22Rv1 (cell line): ENCODE measurements around the gene STRA6.

Source experiments
- H3K27ac ChIP-seq: fragments of 450-650 bp; 2 replicates; pipeline ENCODE4 v1.5.1; 2017
- ZFX ChIP-seq: fragments of 450-650 bp; IDR thresholded peaks from 2 replicates; pipeline ENCODE4 v1.6.1; 2017; ENCODE audit warnings: antibody characterized with exemption, borderline replicate concordance
- TF ChIP-seq, protein P1 (sequence below): fragments of 450-650 bp; IDR thresholded peaks from 2 replicates; pipeline ENCODE4 v1.5.1; 2017; ENCODE audit warnings: mild to moderate bottlenecking

The STRA6 gene

DNA sequence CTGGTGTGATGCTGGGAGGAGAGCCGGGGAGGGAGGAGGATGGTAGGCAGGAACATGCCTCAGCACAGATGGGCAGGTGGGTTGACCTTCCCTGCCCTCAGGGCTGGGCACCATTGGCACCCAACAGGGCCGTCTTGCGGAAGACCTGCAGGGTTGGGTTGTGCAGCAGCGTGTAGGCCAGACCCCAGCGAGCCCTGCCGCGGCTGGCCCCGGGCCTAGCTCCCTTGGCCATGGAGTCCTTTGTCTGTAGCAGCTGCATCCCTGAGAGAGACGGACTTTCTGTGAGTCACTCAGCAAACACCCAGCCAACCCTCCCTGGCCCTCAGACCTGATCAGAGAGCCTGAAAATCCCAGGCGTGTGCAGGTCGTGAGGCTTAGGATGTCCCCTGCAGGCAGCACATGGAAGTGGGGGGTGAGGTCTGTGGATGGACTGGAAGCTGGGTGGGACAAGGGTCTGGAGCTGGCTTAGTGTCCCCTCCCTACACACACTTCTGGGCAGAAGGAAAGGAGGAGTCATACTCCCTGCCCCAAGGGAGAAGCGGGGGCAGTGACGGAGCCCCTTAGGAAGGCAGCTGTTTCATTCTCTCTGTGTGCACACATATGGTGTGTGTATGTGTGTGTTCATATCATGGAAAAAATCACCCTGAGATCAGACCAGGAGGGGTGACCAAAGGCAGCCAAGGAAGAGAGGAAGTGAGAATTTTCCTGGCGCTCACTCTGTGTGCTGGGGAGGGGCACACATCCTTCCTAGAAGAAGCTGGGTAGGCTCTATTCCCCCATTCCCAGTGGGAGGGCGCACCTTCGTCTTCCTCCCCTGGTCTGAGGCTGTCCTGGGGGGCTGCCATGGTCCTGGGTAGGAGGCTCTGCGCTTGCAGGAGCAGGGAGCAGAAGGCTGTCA, 22.4 kb downstream of the STRA6 start:
- TF ChIP-seq, protein P1, sequence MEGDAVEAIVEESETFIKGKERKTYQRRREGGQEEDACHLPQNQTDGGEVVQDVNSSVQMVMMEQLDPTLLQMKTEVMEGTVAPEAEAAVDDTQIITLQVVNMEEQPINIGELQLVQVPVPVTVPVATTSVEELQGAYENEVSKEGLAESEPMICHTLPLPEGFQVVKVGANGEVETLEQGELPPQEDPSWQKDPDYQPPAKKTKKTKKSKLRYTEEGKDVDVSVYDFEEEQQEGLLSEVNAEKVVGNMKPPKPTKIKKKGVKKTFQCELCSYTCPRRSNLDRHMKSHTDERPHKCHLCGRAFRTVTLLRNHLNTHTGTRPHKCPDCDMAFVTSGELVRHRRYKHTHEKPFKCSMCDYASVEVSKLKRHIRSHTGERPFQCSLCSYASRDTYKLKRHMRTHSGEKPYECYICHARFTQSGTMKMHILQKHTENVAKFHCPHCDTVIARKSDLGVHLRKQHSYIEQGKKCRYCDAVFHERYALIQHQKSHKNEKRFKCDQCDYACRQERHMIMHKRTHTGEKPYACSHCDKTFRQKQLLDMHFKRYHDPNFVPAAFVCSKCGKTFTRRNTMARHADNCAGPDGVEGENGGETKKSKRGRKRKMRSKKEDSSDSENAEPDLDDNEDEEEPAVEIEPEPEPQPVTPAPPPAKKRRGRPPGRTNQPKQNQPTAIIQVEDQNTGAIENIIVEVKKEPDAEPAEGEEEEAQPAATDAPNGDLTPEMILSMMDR, result no peak
- TF ChIP-seq ZFX, result no peak
- no peak overlapping the region for H3K27ac ChIP-seq

DNA sequence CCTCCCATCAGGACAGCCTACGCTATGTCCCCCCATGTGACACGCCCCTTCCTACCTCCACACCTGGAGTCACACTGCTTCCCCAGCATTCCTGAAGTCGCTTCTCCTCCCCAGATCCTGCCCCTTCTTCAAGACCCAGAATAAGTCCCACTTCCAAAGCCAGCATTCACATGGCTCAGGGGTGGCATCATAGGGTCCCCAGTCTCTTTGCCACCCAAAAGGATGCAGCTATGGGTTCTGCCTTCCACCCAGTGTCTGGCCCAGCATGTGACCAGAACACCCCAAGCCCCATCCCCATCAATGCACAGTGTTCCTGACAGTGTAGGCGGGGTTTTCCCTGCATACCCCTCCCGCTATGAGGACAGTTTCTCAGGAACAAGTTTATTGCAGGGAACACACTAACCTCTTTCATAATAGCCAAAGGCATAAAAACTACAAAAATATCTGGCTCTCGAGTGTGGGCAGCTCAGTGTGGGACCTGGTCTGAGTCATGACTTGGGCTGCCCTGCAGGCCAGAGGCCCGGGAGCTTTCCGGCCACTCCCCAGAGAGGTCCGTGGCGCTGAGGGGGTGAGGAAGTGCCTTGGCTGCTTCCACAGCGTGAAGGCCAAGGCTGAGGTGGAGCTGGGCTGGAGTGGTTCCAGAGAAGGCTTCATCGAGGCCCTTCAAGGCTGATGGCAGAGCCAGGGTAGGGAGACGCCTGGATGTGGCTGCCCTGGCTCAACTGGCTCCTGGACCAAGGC, 23.3 kb downstream of the STRA6 start:
- TF ChIP-seq, protein P1, result no peak
- TF ChIP-seq ZFX, result no peak
- no peak overlapping the region for H3K27ac ChIP-seq

DNA sequence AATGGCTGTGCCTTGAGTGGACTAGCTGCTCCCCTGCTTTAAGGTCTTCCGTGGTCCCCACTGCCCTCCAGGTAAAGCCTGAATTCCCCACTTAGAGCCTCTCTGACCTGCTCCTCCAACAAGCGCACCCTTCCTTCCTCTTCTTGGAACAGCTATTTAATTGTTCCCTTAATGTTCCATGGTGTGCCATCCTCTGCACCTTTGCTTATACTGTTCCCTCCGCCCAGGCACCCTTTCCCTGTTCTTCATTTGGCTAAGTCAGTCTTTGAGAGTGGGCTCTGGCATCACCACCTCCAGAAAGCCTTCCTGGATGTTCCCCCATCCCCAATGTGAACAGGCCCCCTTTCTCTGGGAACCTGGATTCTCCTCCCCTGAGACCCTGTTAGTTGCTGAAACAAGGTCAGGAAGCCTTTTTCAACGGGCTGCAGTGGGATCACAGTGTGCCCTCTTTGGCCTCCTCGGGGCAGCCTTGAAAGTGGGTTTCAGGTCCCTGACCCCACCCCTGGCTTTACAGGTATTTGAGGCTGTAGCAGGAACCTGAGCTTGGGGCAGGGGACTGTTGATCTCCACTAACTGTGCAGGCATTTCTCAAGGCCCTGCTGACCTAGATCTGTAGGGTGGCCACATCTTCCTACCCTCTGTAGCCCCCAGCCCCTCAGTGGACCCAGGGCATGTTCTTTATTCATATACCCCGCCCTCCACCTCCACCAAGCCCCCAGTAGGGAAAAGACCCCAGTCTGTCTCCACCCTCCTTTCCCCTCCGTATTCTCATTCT, 24.1 kb downstream of the STRA6 start:
- TF ChIP-seq, protein P1, result no peak
- TF ChIP-seq ZFX, result no peak
- no peak overlapping the region for H3K27ac ChIP-seq

DNA sequence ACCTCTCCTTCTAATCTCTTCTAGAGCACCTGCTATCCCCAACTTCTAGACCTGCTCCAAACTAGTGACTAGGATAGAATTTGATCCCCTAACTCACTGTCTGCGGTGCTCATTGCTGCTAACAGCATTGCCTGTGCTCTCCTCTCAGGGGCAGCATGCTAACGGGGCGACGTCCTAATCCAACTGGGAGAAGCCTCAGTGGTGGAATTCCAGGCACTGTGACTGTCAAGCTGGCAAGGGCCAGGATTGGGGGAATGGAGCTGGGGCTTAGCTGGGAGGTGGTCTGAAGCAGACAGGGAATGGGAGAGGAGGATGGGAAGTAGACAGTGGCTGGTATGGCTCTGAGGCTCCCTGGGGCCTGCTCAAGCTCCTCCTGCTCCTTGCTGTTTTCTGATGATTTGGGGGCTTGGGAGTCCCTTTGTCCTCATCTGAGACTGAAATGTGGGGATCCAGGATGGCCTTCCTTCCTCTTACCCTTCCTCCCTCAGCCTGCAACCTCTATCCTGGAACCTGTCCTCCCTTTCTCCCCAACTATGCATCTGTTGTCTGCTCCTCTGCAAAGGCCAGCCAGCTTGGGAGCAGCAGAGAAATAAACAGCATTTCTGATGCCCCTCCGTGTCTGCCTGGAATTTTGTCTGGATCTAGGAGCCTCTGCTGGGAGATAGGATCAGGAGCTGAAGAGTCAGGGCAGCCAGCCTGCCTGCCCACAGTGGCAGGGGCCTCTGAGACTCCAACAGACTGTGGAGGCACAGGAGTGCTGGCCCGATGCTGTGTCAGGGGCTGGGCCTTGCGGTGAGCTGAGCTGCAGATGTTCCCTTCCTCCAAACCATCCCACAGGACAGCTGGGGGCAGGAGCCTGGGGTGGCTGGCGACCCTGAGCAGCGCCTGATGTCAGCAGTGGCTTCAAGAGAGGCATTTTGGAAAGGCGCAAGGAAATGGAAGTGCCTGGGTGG, 26.0 kb downstream of the STRA6 start:
- no peak overlapping the region for H3K27ac ChIP-seq
- no peak for TF ChIP-seq ZFX
- TF ChIP-seq, protein P1, result no peak

DNA sequence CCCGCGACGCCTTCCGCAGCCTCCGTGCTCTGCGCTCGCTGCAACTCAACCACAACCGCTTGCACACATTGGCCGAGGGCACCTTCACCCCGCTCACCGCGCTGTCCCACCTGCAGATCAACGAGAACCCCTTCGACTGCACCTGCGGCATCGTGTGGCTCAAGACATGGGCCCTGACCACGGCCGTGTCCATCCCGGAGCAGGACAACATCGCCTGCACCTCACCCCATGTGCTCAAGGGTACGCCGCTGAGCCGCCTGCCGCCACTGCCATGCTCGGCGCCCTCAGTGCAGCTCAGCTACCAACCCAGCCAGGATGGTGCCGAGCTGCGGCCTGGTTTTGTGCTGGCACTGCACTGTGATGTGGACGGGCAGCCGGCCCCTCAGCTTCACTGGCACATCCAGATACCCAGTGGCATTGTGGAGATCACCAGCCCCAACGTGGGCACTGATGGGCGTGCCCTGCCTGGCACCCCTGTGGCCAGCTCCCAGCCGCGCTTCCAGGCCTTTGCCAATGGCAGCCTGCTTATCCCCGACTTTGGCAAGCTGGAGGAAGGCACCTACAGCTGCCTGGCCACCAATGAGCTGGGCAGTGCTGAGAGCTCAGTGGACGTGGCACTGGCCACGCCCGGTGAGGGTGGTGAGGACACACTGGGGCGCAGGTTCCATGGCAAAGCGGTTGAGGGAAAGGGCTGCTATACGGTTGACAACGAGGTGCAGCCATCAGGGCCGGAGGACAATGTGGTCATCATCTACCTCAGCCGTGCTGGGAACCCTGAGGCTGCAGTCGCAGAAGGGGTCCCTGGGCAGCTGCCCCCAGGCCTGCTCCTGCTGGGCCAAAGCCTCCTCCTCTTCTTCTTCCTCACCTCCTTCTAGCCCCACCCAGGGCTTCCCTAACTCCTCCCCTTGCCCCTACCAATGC, 27.1 kb downstream of the STRA6 start:
- H3K27ac ChIP-seq, result no peak overlapping the region
- TF ChIP-seq, protein P1, result no peak
- no peak for TF ChIP-seq ZFX

DNA sequence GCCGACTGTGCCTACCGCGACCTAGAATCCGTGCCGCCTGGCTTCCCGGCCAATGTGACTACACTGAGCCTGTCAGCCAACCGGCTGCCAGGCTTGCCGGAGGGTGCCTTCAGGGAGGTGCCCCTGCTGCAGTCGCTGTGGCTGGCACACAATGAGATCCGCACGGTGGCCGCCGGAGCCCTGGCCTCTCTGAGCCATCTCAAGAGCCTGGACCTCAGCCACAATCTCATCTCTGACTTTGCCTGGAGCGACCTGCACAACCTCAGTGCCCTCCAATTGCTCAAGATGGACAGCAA, 27.7 kb downstream of the STRA6 start:
- no peak for TF ChIP-seq ZFX
- TF ChIP-seq, protein P1, result no peak

More for the DNA sequence above, 27.7 kb downstream of the STRA6 start:
- H3K27ac ChIP-seq, result no peak overlapping the region
